HEK293 (cell line): ENCODE measurements around the gene CABP4.
A peak's percentile ranks its signal among the peaks of the same experiment; 100 is the strongest.

ENCODE experiments used
- CTCF ChIA-PET: fragments of 350-600 bp; formaldehyde crosslinking; extraction: SDS; loops from one replicate; lab custom pipeline; 2021; ENCODE audit warnings: antibody characterized with exemption; lab: Yijun Ruan, JAX
- POLR2A ChIA-PET: fragments of 300-600 bp; formaldehyde crosslinking; extraction: SDS; loops from one replicate; lab custom pipeline; 2020; ENCODE audit warnings: antibody characterized with exemption, inconsistent platforms; lab: Yijun Ruan, JAX
- H3K27ac ChIP-seq: fragments of 200-500 bp; sonication (Bioruptor generic); 2 replicates; pipeline ENCODE4 v1.5.1; 2014; ENCODE audit warnings: low read depth, low read length, control low read depth, inconsistent platforms; ENCODE audit errors: extremely low read depth
- H3K36me3 ChIP-seq, 2 experiments: fragments of 200-500 bp in 1 of 2; sonication (Bioruptor generic) in 1 of 2; 1 replicate in 1 of 2; 2 replicates in 1 of 2; pipeline ENCODE4 v1.5.1; 2014 to 2017; ENCODE audit warnings: inconsistent platforms in 2 of 2, low read length in 2 of 2; ENCODE audit not compliant: control insufficient read depth in 2 of 2, insufficient read depth in 1 of 2
- H3K4me1 ChIP-seq: fragments of 200-500 bp; sonication (Bioruptor generic); 2 replicates; pipeline ENCODE4 v1.5.1; 2014; ENCODE audit warnings: mild to moderate bottlenecking, low read length, inconsistent platforms; ENCODE audit not compliant: control insufficient read depth, insufficient read depth
- H3K4me3 ChIP-seq: 2 replicates; pipeline ENCODE4 v1.5.1; 2011; ENCODE audit warnings: low read depth, mild to moderate bottlenecking, control low read depth, low read length, moderate library complexity
- H3K9me3 ChIP-seq: fragments of 200-500 bp; sonication (Bioruptor generic); 2 replicates; pipeline ENCODE4 v1.5.1; 2014; ENCODE audit warnings: low read depth, low read length, inconsistent platforms; ENCODE audit not compliant: control insufficient read depth, insufficient read depth
- BCL11A ChIP-seq: fragments of 450-650 bp; formaldehyde crosslinking; IDR thresholded peaks from 2 replicates; pipeline ENCODE4 v1.5.1; 2016; ENCODE audit warnings: low read depth, missing biosample characterization, missing genetic modification characterization
- GLIS1 ChIP-seq: fragments of 450-650 bp; formaldehyde crosslinking; IDR thresholded peaks from 2 replicates; pipeline ENCODE4 v1.5.1; 2016; ENCODE audit warnings: missing biosample characterization, missing genetic modification characterization
- MYNN ChIP-seq: fragments of 450-650 bp; formaldehyde crosslinking; IDR thresholded peaks from 2 replicates; pipeline ENCODE4 v1.5.1; 2016; ENCODE audit warnings: missing biosample characterization, missing genetic modification characterization, borderline replicate concordance
- PRDM2 ChIP-seq: fragments of 450-650 bp; formaldehyde crosslinking; IDR thresholded peaks from 2 replicates; pipeline ENCODE4 v1.5.1; 2016; ENCODE audit warnings: missing biosample characterization, missing genetic modification characterization, borderline replicate concordance
- SP7 ChIP-seq: fragments of 450-650 bp; formaldehyde crosslinking; IDR thresholded peaks from 2 replicates; pipeline ENCODE4 v1.5.1; 2016; ENCODE audit warnings: missing biosample characterization, missing genetic modification characterization
- YY2 ChIP-seq: fragments of 450-650 bp; formaldehyde crosslinking; IDR thresholded peaks from 2 replicates; pipeline ENCODE4 v1.5.1; 2016; ENCODE audit warnings: missing biosample characterization, missing genetic modification characterization
- ZBTB49 ChIP-seq: fragments of 450-650 bp; formaldehyde crosslinking; IDR thresholded peaks from 2 replicates; pipeline ENCODE4 v1.5.1; 2016; ENCODE audit warnings: missing biosample characterization, missing genetic modification characterization, low read depth
- ZFHX2 ChIP-seq: fragments of 450-650 bp; formaldehyde crosslinking; conservative IDR thresholded peaks from 2 replicates; pipeline ENCODE4 v1.5.1; 2016; ENCODE audit warnings: missing biosample characterization, missing genetic modification characterization
- ZNF146 ChIP-seq: fragments of 450-650 bp; formaldehyde crosslinking; IDR thresholded peaks from 2 replicates; pipeline ENCODE4 v1.5.1; 2016; ENCODE audit warnings: missing biosample characterization, missing genetic modification characterization
- ZNF629 ChIP-seq: fragments of 450-650 bp; formaldehyde crosslinking; IDR thresholded peaks from 2 replicates; pipeline ENCODE4 v1.5.1; 2017; ENCODE audit warnings: missing biosample characterization, missing genetic modification characterization
- ZSCAN16 ChIP-seq: fragments of 450-650 bp; formaldehyde crosslinking; IDR thresholded peaks from 2 replicates; pipeline ENCODE4 v1.5.1; 2016; ENCODE audit warnings: missing biosample characterization, missing genetic modification characterization

CABP4 gene

GRCh38 chr11:67405688-67406339 lies 49.3 kb upstream of the CABP4 start (continued):
- TF ChIP-seq ZBTB49 (tag by site-specific recombination) = no peak
- TF ChIP-seq BCL11A (tag by site-specific recombination) = peak; percentile 52; the same call in 1 of the 2 replicates

- Histone ChIP-seq H3K4me3 (no peak overlapping the region), H3K9me3 (no peaks in the 10 kb centered on the region), H3K36me3 (no peaks in the 10 kb centered on the region), H3K4me1 (no peaks in the 10 kb centered on the region), H3K27ac (no peak overlapping the region)
- CTCF ChIA-PET = interaction anchor here (0.6 kb wide), 1 partner anchor 144 kb away, joined by 3 read pairs; no protein-coding TSS in a partner anchor
- POLR2A ChIA-PET = interaction anchor here (0.7 to 1.9 kb wide), 3 partner anchors 10 to 77 kb away, joined by 3 to 5 read pairs (median 3); partner anchors contain the start of genes AIP and RPS6KB2
- no peak for TF ChIP-seq MYNN (tag by site-specific recombination)
- TF ChIP-seq GLIS1 (tag by site-specific recombination) = peak; percentile 86
These were observed 48.7 kb upstream of the CABP4 start for GRCh38 chr11:67406420-67406968.

GRCh38 chr11:67406969-67407687 lies 48.0 kb upstream of the CABP4 start:
- CTCF ChIA-PET = interaction anchor here (0.6 to 0.7 kb wide), 3 partner anchors 20 to 145 kb away, joined by 3 to 4 read pairs (median 3); no protein-coding TSS in a partner anchor
- no peaks in the 10 kb centered on the region for H3K4me1 ChIP-seq
- POLR2A ChIA-PET = interaction anchor here (0.7 to 1.9 kb wide), 4 partner anchors 11 to 76 kb away, joined by 3 to 5 read pairs (median 4); partner anchors contain the start of genes AIP and RPS6KB2
- TF ChIP-seq ZFHX2 (tag by site-specific recombination) (peak; percentile 16), ZSCAN16 (no peak)
- TF ChIP-seq, all 188 proteins: peak for 1
- Histone ChIP-seq H3K9me3 (no peaks in the 10 kb centered on the region), H3K4me3 (no peak overlapping the region), H3K27ac (no peak overlapping the region), H3K36me3 (no peaks in the 10 kb centered on the region)

GRCh38 chr11:67407688-67408163 lies 47.4 kb upstream of the CABP4 start:
- Histone ChIP-seq H3K9me3 (no peaks in the 10 kb centered on the region), H3K4me1 (no peaks in the 10 kb centered on the region), H3K4me3 (no peak overlapping the region), H3K36me3 (no peaks in the 10 kb centered on the region), H3K27ac (no peak overlapping the region)
- ChIA-PET CTCF (interaction anchor here (0.7 kb wide), 1 partner anchor 61 kb away, joined by 3 read pairs; no protein-coding TSS in a partner anchor), POLR2A (interaction anchor here (0.8 to 1.9 kb wide), 2 partner anchors 11 to 13 kb away, joined by 5 read pairs; no protein-coding TSS in a partner anchor)
- TF ChIP-seq ZNF629 (no peak), PRDM2 (tag by site-specific recombination) (no peak), SP7 (tag by site-specific recombination) (no peak), GLIS1 (tag by site-specific recombination) (no peak), YY2 (tag by site-specific recombination) (no peak), ZNF146 (tag by site-specific recombination) (no peak)
